HG03354 (cell line): Measurements from ENCODE around the gene ACAD10.

Experiments used
- ATAC-seq: cut with Tn5 transposase; IDR thresholded peaks from one replicate; pipeline ENCODE4 v1.9.1; 2021; ENCODE audit warnings: mild to moderate bottlenecking; ENCODE audit not compliant: unreplicated experiment, poor library complexity, severe bottlenecking

The ACAD10 gene

DNA sequence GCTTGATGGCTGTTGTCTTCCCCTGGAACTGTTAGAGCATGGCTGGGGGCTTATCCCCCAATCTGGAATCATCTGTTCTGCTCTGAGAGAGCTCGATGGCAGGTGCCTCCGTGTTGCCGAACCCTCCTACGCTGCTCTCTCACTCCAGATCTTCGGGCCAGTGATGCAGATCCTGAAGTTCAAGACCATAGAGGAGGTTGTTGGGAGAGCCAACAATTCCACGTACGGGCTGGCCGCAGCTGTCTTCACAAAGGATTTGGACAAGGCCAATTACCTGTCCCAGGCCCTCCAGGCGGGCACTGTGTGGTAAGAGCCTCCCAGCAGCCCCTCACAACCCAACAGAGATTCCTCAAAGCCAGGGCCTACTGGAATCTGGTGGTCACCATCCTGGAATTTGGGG is 113.9 kb downstream of the ACAD10 start:
- no peak for ATAC-seq

DNA sequence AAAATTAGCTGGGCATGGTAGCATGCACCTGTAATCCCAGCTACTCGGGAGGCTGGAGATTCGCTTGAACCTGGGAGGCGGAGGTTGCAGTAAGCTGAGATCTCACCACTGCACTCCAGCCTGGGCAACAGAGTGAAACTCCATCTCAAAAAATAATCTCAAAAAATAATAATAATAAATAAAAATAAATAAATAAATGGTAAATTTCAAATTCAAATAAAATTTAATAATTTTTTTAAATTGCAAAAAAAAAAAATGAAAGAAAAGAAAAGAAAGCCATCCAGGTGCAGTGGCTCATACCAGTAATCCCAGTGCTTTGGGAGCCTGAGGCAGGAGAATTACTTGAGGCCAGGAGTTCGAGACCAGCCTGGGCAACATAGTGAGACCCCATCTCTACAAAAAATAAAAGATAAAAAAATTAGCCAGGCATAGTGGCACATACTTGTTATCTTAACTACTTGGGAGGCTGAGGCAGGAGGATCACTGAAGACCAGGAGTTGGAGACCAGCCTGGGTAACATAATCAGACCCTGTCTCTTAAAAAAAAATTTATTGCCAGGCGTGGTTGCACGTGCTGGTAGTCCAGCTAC is 117.3 kb downstream of the ACAD10 start:
- no peak for ATAC-seq

DNA sequence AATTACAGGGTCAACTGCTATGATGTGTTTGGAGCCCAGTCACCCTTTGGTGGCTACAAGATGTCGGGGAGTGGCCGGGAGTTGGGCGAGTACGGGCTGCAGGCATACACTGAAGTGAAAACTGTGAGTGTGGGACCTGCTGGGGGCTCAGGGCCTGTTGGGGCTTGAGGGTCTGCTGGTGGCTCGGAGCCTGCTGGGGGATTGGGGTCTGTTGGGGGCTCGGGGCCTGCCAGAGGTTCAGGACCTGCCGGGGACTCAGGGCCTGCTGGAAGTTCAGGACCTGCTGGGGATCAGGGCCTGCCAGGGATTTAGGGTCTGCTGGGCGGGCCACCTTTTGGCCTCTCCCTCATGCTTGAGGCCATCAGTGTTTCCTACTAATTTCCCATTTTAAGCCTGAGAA is 118.0 kb downstream of the ACAD10 start:
- ATAC-seq: no peak

DNA sequence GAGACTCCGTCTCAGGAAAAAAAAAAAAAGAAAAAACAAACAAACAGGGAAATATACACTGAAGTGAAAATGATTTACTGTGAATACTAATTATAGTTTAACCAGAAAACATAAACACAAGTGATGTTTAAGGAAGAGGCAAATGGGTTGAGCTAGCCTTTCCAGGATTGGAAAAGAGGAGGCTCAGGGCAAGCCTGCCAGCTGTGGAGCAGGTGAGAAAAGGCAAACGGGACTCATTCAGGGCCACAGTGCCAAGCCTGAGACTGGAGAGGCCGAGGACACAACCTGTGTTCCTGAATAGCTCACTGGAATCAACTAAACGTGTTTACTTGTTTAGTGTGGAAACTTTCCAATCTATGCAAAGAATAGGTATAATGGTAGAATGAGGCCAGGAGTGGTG is 120.5 kb downstream of the ACAD10 start:
- no peak for ATAC-seq
